Muscle of leg (tissue), 11 donors: ENCODE measurements around the gene ABTB2. TPM values are rescaled to one million over a fixed set of nuclear protein-coding genes. Genes with fewer than 3 reads are reported as not detected.

ENCODE experiments used
- DNase-seq: peaks from one replicate; pipeline ENCODE4 v3.0.0; 2013
- H3K27ac ChIP-seq: one replicate; pipeline ENCODE4 v1.5.1; 2013; ENCODE audit warnings: mild to moderate bottlenecking, low read length, control low read depth
- H3K27me3 ChIP-seq: one replicate; pipeline ENCODE4 v1.6.1; 2013; ENCODE audit warnings: low read length; ENCODE audit not compliant: control insufficient read depth, insufficient read depth
- H3K36me3 ChIP-seq: one replicate; pipeline ENCODE4 v1.6.1; 2013; ENCODE audit warnings: low read length; ENCODE audit not compliant: control insufficient read depth, insufficient read depth
- H3K4me1 ChIP-seq: one replicate; pipeline ENCODE4 v1.6.1; 2013; ENCODE audit warnings: low read length; ENCODE audit not compliant: control insufficient read depth, insufficient read depth
- H3K4me3 ChIP-seq: one replicate; pipeline ENCODE4 v1.5.1; 2013; ENCODE audit warnings: low read length, control low read depth
- H3K9me3 ChIP-seq: replicated peaks from 2 replicates; pipeline ENCODE4 v1.6.1; 2013; ENCODE audit warnings: low read depth, low read length; ENCODE audit not compliant: control insufficient read depth
- WGBS: methylation state at CpG from one replicate; pipeline ENCODE4 v1.1.5; 2013; ENCODE audit warnings: missing lambda C conversion rate; ENCODE audit not compliant: insufficient coverage; 5-methylcytosine and 5-hydroxymethylcytosine counted together
- polyA plus RNA-seq, 8 donors: library from polyadenylated mRNA; unstranded; fragments of 120-200 nt; gene quantifications; one replicate each; pipeline versions ENCODE4 v1.2.1 to v1.2.3, GENCODE V29; 2013; ENCODE audit warnings: inconsistent platforms in 1 of 8, low replicate concordance in 1 of 8; ENCODE audit not compliant: insufficient read length in 8 of 8, insufficient read depth in 1 of 8
- total RNA-seq: library from RNA; stranded (reverse); fragments of 120-200 nt; gene quantifications from one replicate; pipeline ENCODE4 v1.2.4, GENCODE V29; 2013

The ABTB2 gene
- total and polyA plus RNA-seq, 9 donors = 3.5 to 8.5 (median 6.5) TPM

DNA sequence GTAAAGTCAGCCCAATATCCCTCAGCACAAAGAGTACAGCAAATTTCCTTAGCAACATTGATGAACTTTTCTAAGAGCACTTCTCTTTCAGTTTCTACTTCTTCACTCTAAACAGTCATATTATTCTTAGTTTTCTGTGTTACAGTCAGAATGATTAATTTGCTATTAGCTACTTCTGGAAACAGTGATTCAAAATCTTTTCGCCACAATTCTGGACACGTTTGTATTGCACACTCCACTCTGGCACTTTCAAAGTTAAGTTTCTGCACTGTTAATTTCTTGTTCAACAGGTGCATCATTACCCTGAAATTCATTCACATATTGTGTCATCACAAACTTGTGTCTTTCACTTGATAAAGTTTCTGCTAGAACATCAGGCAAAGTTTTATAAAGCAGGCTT is 22.5 kb downstream of the ABTB2 start:
- no peak for DNase-seq
- 71% methylated on average over 1 of the region's 2 CpGs for WGBS

GRCh38 chr11:34333787-34334186 is 24.0 kb downstream of the ABTB2 start:
- WGBS = 70% methylated on average over 2 of the region's 3 CpGs
- no peak overlapping the region for H3K27ac ChIP-seq

More for the DNA sequence above, 22.5 kb downstream of the ABTB2 start:
- H3K4me3 ChIP-seq = no peak overlapping the region
- H3K36me3 ChIP-seq = no peaks in the 10 kb centered on the region
- H3K27ac ChIP-seq = no peak overlapping the region
- H3K27me3 ChIP-seq = no peaks in the 10 kb centered on the region
- no peaks in the 10 kb centered on the region for H3K9me3 ChIP-seq
- peaks cover 4% of the 10 kb centered on the region for H3K4me1 ChIP-seq

DNA sequence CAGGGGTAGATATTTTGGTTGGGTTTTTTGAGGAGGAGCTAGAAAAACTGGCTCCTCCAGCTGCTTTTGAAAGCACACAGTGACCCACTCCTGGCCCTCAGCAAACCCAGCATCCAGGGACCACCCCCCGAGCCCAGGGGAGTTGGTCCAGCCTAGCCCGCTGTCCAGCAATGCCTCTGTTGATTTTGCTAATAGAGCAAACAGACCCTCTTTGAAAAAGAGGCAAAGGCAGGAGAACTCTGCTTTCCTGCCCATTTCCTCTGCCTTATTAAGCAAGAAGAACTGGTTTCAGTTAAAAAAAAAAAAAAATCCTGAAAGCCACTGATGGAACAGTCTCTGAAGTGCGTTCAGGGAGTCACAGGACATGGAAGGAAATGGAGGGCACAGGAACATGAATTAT is 25.3 kb downstream of the ABTB2 start:
- WGBS = 34% methylated on average over 3 of the region's 3 CpGs
- H3K4me3 ChIP-seq = no peak overlapping the region
- H3K27me3 ChIP-seq = no peaks in the 10 kb centered on the region
- no peaks in the 10 kb centered on the region for H3K9me3 ChIP-seq
- DNase-seq = no peak
- no peaks in the 10 kb centered on the region for H3K36me3 ChIP-seq
- H3K27ac ChIP-seq = no peak overlapping the region
- peaks cover 22% of the 10 kb centered on the region for H3K4me1 ChIP-seq

More at GRCh38 chr11:34333787-34334186, 24.0 kb downstream of the ABTB2 start:
- DNase-seq = no peak
- Histone ChIP-seq H3K9me3 (no peaks in the 10 kb centered on the region), H3K36me3 (no peaks in the 10 kb centered on the region), H3K27me3 (no peaks in the 10 kb centered on the region), H3K4me1 (peaks cover 11% of the 10 kb centered on the region), H3K4me3 (no peak overlapping the region)

DNA sequence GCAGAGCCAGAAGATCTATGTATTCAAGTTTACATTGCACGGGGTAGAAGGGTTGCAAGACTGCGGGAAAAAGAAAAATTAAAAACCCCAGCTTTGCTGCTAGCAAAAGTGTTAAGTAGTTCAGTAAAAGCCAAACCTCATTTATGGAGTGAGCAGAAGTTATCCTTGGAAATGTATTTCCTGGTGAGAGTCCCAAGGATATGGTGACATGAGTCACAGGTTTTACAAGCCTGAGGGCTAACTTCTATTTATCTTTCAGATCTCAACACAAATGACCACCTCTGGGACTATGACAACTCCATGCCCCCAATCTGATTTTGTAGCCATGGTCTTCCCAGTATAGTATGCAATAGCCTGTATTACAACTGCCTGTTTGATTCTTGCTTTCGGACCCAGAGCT is 26.1 kb downstream of the ABTB2 start:
- H3K9me3 ChIP-seq = no peaks in the 10 kb centered on the region
- 100% methylated on average over 1 of the region's 3 CpGs for WGBS
- H3K4me3 ChIP-seq = no peak overlapping the region
- DNase-seq = no peak
- H3K4me1 ChIP-seq = peaks cover 27% of the 10 kb centered on the region
- no peaks in the 10 kb centered on the region for H3K27me3 ChIP-seq
- H3K27ac ChIP-seq = no peak overlapping the region
- no peaks in the 10 kb centered on the region for H3K36me3 ChIP-seq

GRCh38 chr11:34331329-34331728 is 26.5 kb downstream of the ABTB2 start:
- no peak overlapping the region for H3K4me3 ChIP-seq
- no peaks in the 10 kb centered on the region for H3K27me3 ChIP-seq
- H3K4me1 ChIP-seq = peaks cover 27% of the 10 kb centered on the region
- no peaks in the 10 kb centered on the region for H3K9me3 ChIP-seq
- WGBS = no CpG with 5 or more reads among the region's 2 CpGs
- H3K27ac ChIP-seq = no peak overlapping the region
- no peaks in the 10 kb centered on the region for H3K36me3 ChIP-seq
- no peak for DNase-seq

DNA sequence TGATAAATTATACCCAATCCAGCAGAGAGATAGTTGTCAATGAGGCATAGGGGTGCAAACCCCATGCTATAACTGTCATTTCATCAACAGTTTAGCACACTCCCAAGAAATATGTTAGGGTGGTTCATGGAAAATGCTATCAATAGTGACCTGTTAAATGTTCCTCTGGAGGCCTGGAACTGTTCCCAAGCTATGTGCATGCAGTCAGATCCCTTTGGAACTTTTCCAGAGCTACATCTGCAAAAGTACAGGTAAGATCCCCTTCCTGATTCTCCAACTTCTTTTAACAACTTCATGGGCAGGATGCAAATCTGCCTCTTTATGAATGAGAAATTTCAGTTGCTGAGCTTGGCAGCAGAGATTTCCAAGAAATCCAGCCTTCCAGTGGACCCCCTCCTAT is 27.2 kb downstream of the ABTB2 start:
- Histone ChIP-seq H3K36me3 (no peaks in the 10 kb centered on the region), H3K9me3 (no peaks in the 10 kb centered on the region), H3K4me3 (no peak overlapping the region), H3K27me3 (no peaks in the 10 kb centered on the region), H3K4me1 (peaks cover 27% of the 10 kb centered on the region), H3K27ac (no peak overlapping the region)
- no peak for DNase-seq

DNA sequence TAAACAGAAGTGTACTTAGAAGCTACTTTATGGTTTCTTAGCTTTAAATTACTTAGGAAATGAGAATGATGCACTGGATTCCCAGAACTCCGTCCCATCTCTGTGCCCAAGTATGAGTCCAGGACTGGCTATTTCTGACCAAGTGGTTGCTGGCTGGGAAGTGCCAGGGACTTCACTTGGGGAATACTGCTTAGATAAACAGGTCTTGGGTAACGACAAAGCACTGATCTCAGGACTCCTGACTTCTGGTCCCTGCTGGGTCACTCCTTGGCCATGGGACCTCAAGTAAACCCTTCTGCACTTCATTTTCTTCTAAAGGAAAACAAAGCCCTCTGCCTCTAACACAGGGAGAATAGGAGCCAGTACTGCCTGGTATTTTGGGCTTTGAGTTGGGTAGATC is 27.9 kb downstream of the ABTB2 start:
- Histone ChIP-seq H3K9me3 (no peaks in the 10 kb centered on the region), H3K36me3 (no peaks in the 10 kb centered on the region), H3K27ac (no peak overlapping the region), H3K27me3 (no peaks in the 10 kb centered on the region), H3K4me3 (no peak overlapping the region), H3K4me1 (peaks cover 27% of the 10 kb centered on the region)
- DNase-seq = no peak
- no CpG with 5 or more reads among the region's 2 CpGs for WGBS

- no peaks in the 10 kb centered on the region for H3K27me3 ChIP-seq
- H3K9me3 ChIP-seq = no peaks in the 10 kb centered on the region
- WGBS = no CpG with 5 or more reads among the region's 4 CpGs
- DNase-seq = no peak
- H3K27ac ChIP-seq = no peak overlapping the region
- no peaks in the 10 kb centered on the region for H3K36me3 ChIP-seq
- H3K4me3 ChIP-seq = no peak overlapping the region
- H3K4me1 ChIP-seq = peaks cover 33% of the 10 kb centered on the region
These were observed 29.2 kb downstream of the ABTB2 start for GRCh38 chr11:34328632-34328910.

DNA sequence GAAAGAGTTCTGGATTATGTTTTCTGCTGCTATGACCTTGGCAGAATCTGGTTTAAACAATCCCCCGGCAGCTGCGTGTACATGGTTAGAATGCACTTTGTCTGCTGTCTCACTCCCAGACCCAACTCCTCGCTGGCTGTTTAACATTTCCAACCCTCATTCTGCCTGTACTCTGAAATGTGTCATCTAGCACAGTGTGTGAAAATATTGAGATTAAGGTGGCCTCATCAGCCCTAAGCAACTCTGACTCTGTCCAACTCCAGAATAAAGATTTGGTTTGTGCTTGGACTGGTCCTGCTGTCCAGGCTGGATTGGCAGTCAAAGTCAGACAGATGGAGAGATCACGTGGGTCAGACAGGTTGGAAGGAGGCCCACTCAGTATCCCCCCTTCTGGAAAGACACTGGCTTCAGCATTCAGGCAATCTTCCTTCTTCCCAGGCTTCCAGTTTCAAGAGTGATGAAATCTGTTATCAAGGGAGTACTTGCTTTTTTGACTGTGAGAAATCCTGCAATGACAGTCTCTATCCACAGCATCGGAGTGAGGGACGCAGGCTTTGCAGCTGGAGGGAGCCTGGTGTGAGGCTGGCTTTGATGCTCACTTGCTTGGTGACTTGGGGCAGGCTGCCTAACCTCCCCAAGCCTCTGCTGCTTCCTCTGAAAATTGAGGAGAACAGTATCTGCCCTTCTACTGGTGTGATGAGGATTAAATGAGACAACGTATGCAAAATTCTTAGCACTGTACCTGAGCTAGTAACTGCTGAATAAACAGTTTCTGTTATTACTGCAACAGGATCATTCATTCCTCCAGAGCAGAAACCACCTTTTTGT is 29.8 kb downstream of the ABTB2 start:
- DNase-seq = peak; percentile 96
- Histone ChIP-seq H3K9me3 (no peaks in the 10 kb centered on the region), H3K4me1 (peaks cover 33% of the 10 kb centered on the region), H3K36me3 (no peaks in the 10 kb centered on the region), H3K27me3 (no peaks in the 10 kb centered on the region), H3K4me3 (no peak overlapping the region), H3K27ac (peak overlapping the region; percentile 75)
- WGBS = no CpG with 5 or more reads among the region's 7 CpGs

- peaks cover 29% of the 10 kb centered on the region for H3K4me1 ChIP-seq
- no peaks in the 10 kb centered on the region for H3K36me3 ChIP-seq
- H3K27me3 ChIP-seq = no peaks in the 10 kb centered on the region
- WGBS = 32% methylated on average over 3 of the region's 3 CpGs
- peak; percentile 66 for DNase-seq
- H3K4me3 ChIP-seq = no peak overlapping the region
- H3K9me3 ChIP-seq = no peaks in the 10 kb centered on the region
- peak overlapping the region; percentile 15 for H3K27ac ChIP-seq
These were observed 33.3 kb downstream of the ABTB2 start for GRCh38 chr11:34324466-34324865.

- no peaks in the 10 kb centered on the region for H3K36me3 ChIP-seq
- no peaks in the 10 kb centered on the region for H3K9me3 ChIP-seq
- H3K27me3 ChIP-seq = no peaks in the 10 kb centered on the region
- peaks cover 25% of the 10 kb centered on the region for H3K4me1 ChIP-seq
- no peak overlapping the region for H3K27ac ChIP-seq
- H3K4me3 ChIP-seq = no peak overlapping the region
- WGBS = no CpG with 5 or more reads among the region's 2 CpGs
- DNase-seq = no peak
These were observed 34.2 kb downstream of the ABTB2 start for GRCh38 chr11:34323601-34324000.
